Smooth muscle cell (in vitro differentiated cells): ENCODE results near the gene CTSF. TPM values are rescaled to one million over a fixed set of nuclear protein-coding genes. Genes with fewer than 3 reads are reported as not detected.

ENCODE experiments used
- DNase-seq: peaks from one replicate; lab custom pipeline; 2025; ENCODE audit not compliant: unreplicated experiment; lab: John Stamatoyannopoulos, UW
- H2AFZ ChIP-seq: fragments of 200-600 bp; sonication (generic); 2 replicates; pipeline ENCODE4 v1.6.0; 2016; ENCODE audit warnings: antibody characterized with exemption, low read depth, mild to moderate bottlenecking
- H3F3A ChIP-seq: fragments of 200-600 bp; sonication (generic); 2 replicates; pipeline ENCODE4 v1.6.0; 2017; ENCODE audit warnings: antibody characterized with exemption, low read depth
- H3K27ac ChIP-seq: fragments of 200-600 bp; sonication (generic); 2 replicates; pipeline ENCODE4 v1.5.1; 2016; ENCODE audit warnings: low read depth, mild to moderate bottlenecking
- H3K27me3 ChIP-seq: fragments of 200-600 bp; sonication (generic); 2 replicates; pipeline ENCODE4 v1.6.1; 2016; ENCODE audit warnings: low read depth, mild to moderate bottlenecking
- H3K36me3 ChIP-seq: fragments of 200-600 bp; sonication (generic); 2 replicates; pipeline ENCODE4 v1.5.1; 2016; ENCODE audit warnings: low read depth
- H3K4me1 ChIP-seq: fragments of 200-600 bp; sonication (generic); 2 replicates; pipeline ENCODE4 v1.5.1; 2016; ENCODE audit warnings: low read depth
- H3K4me2 ChIP-seq: fragments of 200-600 bp; sonication (generic); 2 replicates; pipeline ENCODE4 v1.6.0; 2016; ENCODE audit warnings: mild to moderate bottlenecking
- H3K4me3 ChIP-seq: fragments of 200-600 bp; sonication (generic); 2 replicates; pipeline ENCODE4 v1.5.1; 2016; ENCODE audit warnings: mild to moderate bottlenecking
- H3K79me2 ChIP-seq: fragments of 200-600 bp; sonication (generic); 2 replicates; pipeline ENCODE4 v1.6.0; 2016; ENCODE audit warnings: low read depth, mild to moderate bottlenecking
- H3K9ac ChIP-seq: fragments of 200-600 bp; sonication (generic); 2 replicates; pipeline ENCODE4 v1.6.0; 2016; ENCODE audit warnings: low read depth
- H3K9me3 ChIP-seq: fragments of 200-600 bp; sonication (generic); replicated peaks from 2 replicates; pipeline ENCODE4 v1.5.1; 2016; ENCODE audit warnings: low read depth
- H4K20me1 ChIP-seq: fragments of 200-600 bp; sonication (generic); 2 replicates; pipeline ENCODE4 v1.6.0; 2016; ENCODE audit warnings: low read depth
- WGBS: methylation state at CpG from one replicate; pipeline ENCODE4 v1.1.7; 2016; ENCODE audit warnings: low lambda C conversion rate; 5-methylcytosine and 5-hydroxymethylcytosine counted together
- polyA plus RNA-seq: library from polyadenylated mRNA; unstranded; fragments of >200 nt; fragmentation: Nextera tagmentation; extraction: Ambion mirVana; gene quantifications from 2 replicates; pipeline ENCODE4 v1.2.1, GENCODE V29; 2016
- total RNA-seq: library from RNA; depleted of rRNA; stranded (reverse); fragments of >200 nt; gene quantifications from 2 replicates; pipeline ENCODE4 v1.2.3, GENCODE V29; 2014
- TF ChIP-seq, protein P1 (sequence below): fragments of 200-600 bp; sonication (generic); IDR thresholded peaks from 2 replicates; pipeline ENCODE4 v1.5.1; 2017; ENCODE audit warnings: borderline replicate concordance, mild to moderate bottlenecking, antibody characterized with exemption; ENCODE audit not compliant: insufficient read depth, poor library complexity, severe bottlenecking

CTSF gene
- total and polyA plus RNA-seq, 2 experiments from 2014 or later = 0.45 to 0.62 TPM

DNA sequence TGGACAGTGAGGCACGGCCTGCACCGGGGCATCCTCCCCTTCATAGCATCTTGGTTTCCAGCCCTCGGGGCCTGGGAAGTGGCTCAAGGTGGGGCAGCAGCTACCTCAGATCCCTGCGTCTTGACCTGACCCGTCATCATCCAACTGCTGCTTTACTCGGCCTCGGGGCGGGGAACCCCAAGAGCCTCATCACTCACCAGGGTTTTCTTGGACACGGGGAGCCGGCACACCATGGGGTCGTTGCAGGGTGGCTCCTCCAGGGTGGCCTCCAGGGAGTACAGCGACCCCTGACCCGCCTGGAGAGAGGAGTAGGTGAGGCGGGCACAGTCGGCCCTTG lies 651 bp downstream of the CTSF start:
- H3K27ac ChIP-seq = no peak overlapping the region
- no peak for DNase-seq
- no peaks in the 10 kb centered on the region for H3K36me3 ChIP-seq
- H3K79me2 ChIP-seq = no peaks in the 10 kb centered on the region
- no peaks in the 10 kb centered on the region for H4K20me1 ChIP-seq
- TF ChIP-seq, protein P1, sequence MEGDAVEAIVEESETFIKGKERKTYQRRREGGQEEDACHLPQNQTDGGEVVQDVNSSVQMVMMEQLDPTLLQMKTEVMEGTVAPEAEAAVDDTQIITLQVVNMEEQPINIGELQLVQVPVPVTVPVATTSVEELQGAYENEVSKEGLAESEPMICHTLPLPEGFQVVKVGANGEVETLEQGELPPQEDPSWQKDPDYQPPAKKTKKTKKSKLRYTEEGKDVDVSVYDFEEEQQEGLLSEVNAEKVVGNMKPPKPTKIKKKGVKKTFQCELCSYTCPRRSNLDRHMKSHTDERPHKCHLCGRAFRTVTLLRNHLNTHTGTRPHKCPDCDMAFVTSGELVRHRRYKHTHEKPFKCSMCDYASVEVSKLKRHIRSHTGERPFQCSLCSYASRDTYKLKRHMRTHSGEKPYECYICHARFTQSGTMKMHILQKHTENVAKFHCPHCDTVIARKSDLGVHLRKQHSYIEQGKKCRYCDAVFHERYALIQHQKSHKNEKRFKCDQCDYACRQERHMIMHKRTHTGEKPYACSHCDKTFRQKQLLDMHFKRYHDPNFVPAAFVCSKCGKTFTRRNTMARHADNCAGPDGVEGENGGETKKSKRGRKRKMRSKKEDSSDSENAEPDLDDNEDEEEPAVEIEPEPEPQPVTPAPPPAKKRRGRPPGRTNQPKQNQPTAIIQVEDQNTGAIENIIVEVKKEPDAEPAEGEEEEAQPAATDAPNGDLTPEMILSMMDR = no peak
- H3F3A ChIP-seq = no peaks in the 10 kb centered on the region
- WGBS = 99% methylated on average over 15 of the region's 15 CpGs
- H3K9ac ChIP-seq = no peak overlapping the region
- H3K27me3 ChIP-seq = no peaks in the 10 kb centered on the region
- H3K4me2 ChIP-seq = no peak overlapping the region
- H3K4me3 ChIP-seq = no peak overlapping the region
- H3K9me3 ChIP-seq = no peaks in the 10 kb centered on the region
- peaks cover 11% of the 10 kb centered on the region for H3K4me1 ChIP-seq
- H2AFZ ChIP-seq = no peak overlapping the region

DNA sequence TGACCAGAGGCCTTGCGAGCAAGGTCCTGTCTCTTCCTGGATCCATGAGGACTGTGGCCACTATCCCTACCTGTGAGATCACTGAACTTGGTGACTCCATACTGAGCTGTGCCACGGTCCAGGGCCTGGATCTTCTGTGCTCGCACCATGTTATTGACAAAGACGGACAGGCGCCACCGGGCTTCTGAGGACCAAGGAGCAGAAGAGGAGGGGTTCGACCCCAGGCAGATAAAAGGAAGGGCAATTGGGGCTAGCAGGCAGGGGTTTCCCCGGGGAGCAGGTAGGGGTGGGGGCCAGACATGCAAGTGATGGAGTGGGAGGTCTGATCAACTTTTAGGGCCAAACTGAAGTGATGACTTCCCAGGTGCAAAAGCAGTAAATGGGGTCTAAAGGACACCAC lies 2.2 kb downstream of the CTSF start:
- no peak overlapping the region for H3K9ac ChIP-seq
- WGBS = 95% methylated on average over 8 of the region's 8 CpGs
- DNase-seq = no peak
- no peaks in the 10 kb centered on the region for H3K79me2 ChIP-seq
- H3K4me3 ChIP-seq = no peak overlapping the region
- peaks cover 11% of the 10 kb centered on the region for H3K4me1 ChIP-seq
- H3K36me3 ChIP-seq = no peaks in the 10 kb centered on the region
- TF ChIP-seq, protein P1 = no peak
- no peak overlapping the region for H3K27ac ChIP-seq
- no peak overlapping the region for H2AFZ ChIP-seq
- H3K27me3 ChIP-seq = no peaks in the 10 kb centered on the region
- no peaks in the 10 kb centered on the region for H3F3A ChIP-seq
- H4K20me1 ChIP-seq = no peaks in the 10 kb centered on the region
- no peaks in the 10 kb centered on the region for H3K9me3 ChIP-seq
- no peak overlapping the region for H3K4me2 ChIP-seq

- Histone ChIP-seq H2AFZ (no peak overlapping the region), H3K27ac (no peak overlapping the region), H3K4me3 (no peak overlapping the region), H3K4me2 (no peak overlapping the region), H3K36me3 (no peaks in the 10 kb centered on the region), H3K79me2 (no peaks in the 10 kb centered on the region), H3K9me3 (no peaks in the 10 kb centered on the region), H3F3A (no peaks in the 10 kb centered on the region), H3K4me1 (peaks cover 2% of the 10 kb centered on the region), H3K27me3 (no peaks in the 10 kb centered on the region), H4K20me1 (no peaks in the 10 kb centered on the region), H3K9ac (no peak overlapping the region)
- WGBS = 83% methylated on average over 5 of the region's 5 CpGs
- DNase-seq = no peak
- TF ChIP-seq, protein P1 = no peak
These were observed 3.4 kb downstream of the CTSF start for GRCh38 chr11:66564984-66565383.

DNA sequence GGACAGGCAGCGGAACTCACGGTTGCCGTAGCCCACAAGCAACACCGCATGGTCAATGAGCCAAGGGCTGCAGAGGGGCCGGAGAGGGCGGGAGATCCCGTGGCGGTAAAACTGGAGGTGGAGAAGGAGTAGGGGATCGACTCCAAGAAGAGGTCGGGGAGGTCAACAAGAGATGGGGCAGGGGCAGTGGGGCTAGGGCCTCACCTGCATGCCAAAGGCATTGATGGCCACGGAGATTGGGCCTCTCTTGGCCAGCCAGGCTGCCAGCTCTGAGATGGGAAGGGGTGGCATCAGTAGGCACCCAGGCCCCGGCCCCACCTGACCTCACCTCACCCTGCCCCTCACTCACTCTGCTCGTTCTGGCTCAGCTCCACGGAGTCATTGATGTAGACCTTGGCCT lies 3.9 kb downstream of the CTSF start:
- Histone ChIP-seq H2AFZ (no peak overlapping the region), H3K4me1 (no peaks in the 10 kb centered on the region), H3K9me3 (no peaks in the 10 kb centered on the region), H3K36me3 (no peaks in the 10 kb centered on the region), H3K27me3 (no peaks in the 10 kb centered on the region), H3K27ac (no peak overlapping the region), H3K4me2 (no peak overlapping the region), H3K4me3 (no peak overlapping the region), H3F3A (no peaks in the 10 kb centered on the region), H3K79me2 (no peaks in the 10 kb centered on the region), H4K20me1 (no peaks in the 10 kb centered on the region), H3K9ac (no peak overlapping the region)
- 90% methylated on average over 14 of the region's 14 CpGs for WGBS
- no peak for DNase-seq
- TF ChIP-seq, protein P1 = no peak
